NCI-H774 (cell line): ENCODE data around the gene SUMO3.

ENCODE experiments used
- DNase-seq: peaks from one replicate; lab custom pipeline; 2025; lab: John Stamatoyannopoulos, UW

SUMO3 gene

GRCh38 chr21:44801468-44802395 is 16.1 kb downstream of the SUMO3 start, which contains the start of gene UBE2G2:
TSS of gene UBE2G2 (minus strand) at chr21:44801820. CDS start at chr21:44801748, 72 bp downstream.
- peak; percentile 49 for DNase-seq

GRCh38 chr21:44800971-44801467 is 16.8 kb downstream of the SUMO3 start:
- DNase-seq = no peak

- no peak for DNase-seq
Observed at GRCh38 chr21:44800103-44800502, 17.8 kb downstream of the SUMO3 start.

- no peak for DNase-seq
Observed at GRCh38 chr21:44799646-44800045, 18.2 kb downstream of the SUMO3 start.

GRCh38 chr21:44797775-44798174 is 20.1 kb downstream of the SUMO3 start:
- no peak for DNase-seq

- no peak for DNase-seq
Observed at GRCh38 chr21:44795342-44795741, 22.5 kb downstream of the SUMO3 start.

GRCh38 chr21:44793592-44794374 is 24.1 kb downstream of the SUMO3 start:
- no peak for DNase-seq

- DNase-seq = peak; percentile 2
Observed at GRCh38 chr21:44792702-44793591, 24.9 kb downstream of the SUMO3 start.

- no peak for DNase-seq
Observed at GRCh38 chr21:44791993-44792392, 25.9 kb downstream of the SUMO3 start.

GRCh38 chr21:44791246-44791645 is 26.6 kb downstream of the SUMO3 start:
- DNase-seq = no peak

GRCh38 chr21:44790368-44790767 is 27.5 kb downstream of the SUMO3 start:
- DNase-seq = no peak

- no peak for DNase-seq
Observed at GRCh38 chr21:44789880-44790279, 28.0 kb downstream of the SUMO3 start.

GRCh38 chr21:44785620-44786335 is 32.1 kb downstream of the SUMO3 start:
- DNase-seq = peak; percentile 1

- no peak for DNase-seq
Observed at GRCh38 chr21:44784810-44785209, 33.1 kb downstream of the SUMO3 start.

- DNase-seq = no peak
Observed at GRCh38 chr21:44783020-44783696, 34.7 kb downstream of the SUMO3 start.

- no peak for DNase-seq
Observed at GRCh38 chr21:44780767-44781459, 36.9 kb downstream of the SUMO3 start.

- no peak for DNase-seq
Observed at GRCh38 chr21:44780137-44780502, 37.7 kb downstream of the SUMO3 start.

- DNase-seq = no peak
Observed at GRCh38 chr21:44779417-44780136, 38.3 kb downstream of the SUMO3 start.

- DNase-seq = no peak
Observed at GRCh38 chr21:44778983-44779382, 38.9 kb downstream of the SUMO3 start.
